AG08396 (cell line): ENCODE measurements around the gene PAFAH1B1.
A peak's percentile ranks its signal among the peaks of the same experiment; 100 is the strongest.
"Not testable (repeated sequence)": the region's sequence is repeated elsewhere in the genome, so short reads cannot be mapped to it uniquely, and the experiment has no call there.

Experiments used
- DNase-seq: peaks from one replicate; pipeline ENCODE4 v3.0.0; 2012; ENCODE audit warnings: low spot score, mixed read lengths

The PAFAH1B1 gene

GRCh38 chr17:2592971-2593820 is at the start of gene PAFAH1B1:
Gene PAFAH1B1, plus strand, starts transcription at chr17:2593654. Its CDS starts 44,635 bp downstream, at chr17:2638289.
- peak; percentile 99 for DNase-seq

- DNase-seq: no peak
These were observed 48.1 kb upstream of the PAFAH1B1 start for GRCh38 chr17:2545393-2545792.

GRCh38 chr17:2547176-2547575 is 46.3 kb upstream of the PAFAH1B1 start:
- peak; percentile 40 for DNase-seq

- DNase-seq: not testable (repeated sequence)
These were observed 45.4 kb upstream of the PAFAH1B1 start for GRCh38 chr17:2548026-2548425.

- no peak for DNase-seq
These were observed 43.9 kb upstream of the PAFAH1B1 start for GRCh38 chr17:2549392-2550211.

GRCh38 chr17:2551493-2551892 is 42.0 kb upstream of the PAFAH1B1 start:
- DNase-seq: no peak

- DNase-seq: no peak
These were observed 41.5 kb upstream of the PAFAH1B1 start for GRCh38 chr17:2551928-2552327.

- DNase-seq: no peak
These were observed 32.8 kb upstream of the PAFAH1B1 start for GRCh38 chr17:2560658-2561057.

GRCh38 chr17:2562162-2562858 is 31.1 kb upstream of the PAFAH1B1 start:
- no peak for DNase-seq

GRCh38 chr17:2563061-2563460 is 30.4 kb upstream of the PAFAH1B1 start:
- no peak for DNase-seq

GRCh38 chr17:2563543-2563942 is 29.9 kb upstream of the PAFAH1B1 start:
- no peak for DNase-seq

GRCh38 chr17:2564877-2565276 is 28.6 kb upstream of the PAFAH1B1 start:
- DNase-seq: no peak

GRCh38 chr17:2566056-2566455 is 27.4 kb upstream of the PAFAH1B1 start:
- DNase-seq: no peak

GRCh38 chr17:2571523-2572303 is 21.7 kb upstream of the PAFAH1B1 start:
- DNase-seq: no peak

GRCh38 chr17:2572304-2572609 is 21.2 kb upstream of the PAFAH1B1 start:
- not testable (repeated sequence) for DNase-seq

GRCh38 chr17:2580151-2580550 is 13.3 kb upstream of the PAFAH1B1 start:
- DNase-seq: no peak

GRCh38 chr17:2580661-2581060 is 12.8 kb upstream of the PAFAH1B1 start:
- no peak for DNase-seq

- no peak for DNase-seq
These were observed 11.0 kb upstream of the PAFAH1B1 start for GRCh38 chr17:2582493-2582892.

GRCh38 chr17:2591040-2591640 is 2.3 kb upstream of the PAFAH1B1 start:
- no peak for DNase-seq

- peak; percentile 81 for DNase-seq
These were observed 617 bp downstream of the PAFAH1B1 start for GRCh38 chr17:2593821-2594721.
